NCI-H2227 (cell line): ENCODE measurements around the gene SPOCK1.

Experiments used
- DNase-seq: peaks from one replicate; lab custom pipeline; 2025; ENCODE audit not compliant: unreplicated experiment; lab: John Stamatoyannopoulos, UW

Gene SPOCK1

GRCh38 chr5:137088175-137088574 lies 411.0 kb downstream of the SPOCK1 start:
- no peak for DNase-seq

- DNase-seq, result no peak
Measured at GRCh38 chr5:137086342-137086741, 412.8 kb downstream of the SPOCK1 start.

GRCh38 chr5:137085206-137085605 lies 413.9 kb downstream of the SPOCK1 start:
- DNase-seq, result no peak

- DNase-seq, result no peak
Measured at GRCh38 chr5:137084016-137084415, 415.1 kb downstream of the SPOCK1 start.

GRCh38 chr5:137082951-137083350 lies 416.2 kb downstream of the SPOCK1 start:
- DNase-seq, result no peak

GRCh38 chr5:137078171-137078665 lies 420.9 kb downstream of the SPOCK1 start:
- DNase-seq, result no peak

GRCh38 chr5:137075163-137075970 lies 423.8 kb downstream of the SPOCK1 start:
- peak; percentile 52 for DNase-seq

GRCh38 chr5:137073189-137073588 lies 425.9 kb downstream of the SPOCK1 start:
- no peak for DNase-seq

GRCh38 chr5:137072361-137073115 lies 426.6 kb downstream of the SPOCK1 start:
- no peak for DNase-seq

GRCh38 chr5:137071931-137072330 lies 427.2 kb downstream of the SPOCK1 start:
- no peak for DNase-seq

- no peak for DNase-seq
Measured at GRCh38 chr5:137071526-137071925, 427.6 kb downstream of the SPOCK1 start.

GRCh38 chr5:137070521-137070920 lies 428.6 kb downstream of the SPOCK1 start:
- no peak for DNase-seq

- no peak for DNase-seq
Measured at GRCh38 chr5:137069358-137069757, 429.8 kb downstream of the SPOCK1 start.

GRCh38 chr5:137061382-137061781 lies 437.7 kb downstream of the SPOCK1 start:
- DNase-seq, result no peak

- DNase-seq, result no peak
Measured at GRCh38 chr5:137058089-137058488, 441.0 kb downstream of the SPOCK1 start.

GRCh38 chr5:137056676-137057075 lies 442.4 kb downstream of the SPOCK1 start:
- DNase-seq, result no peak

- DNase-seq, result no peak
Measured at GRCh38 chr5:137055271-137055872, 443.8 kb downstream of the SPOCK1 start.

GRCh38 chr5:137054792-137055191 lies 444.3 kb downstream of the SPOCK1 start:
- no peak for DNase-seq

GRCh38 chr5:137054335-137054734 lies 444.8 kb downstream of the SPOCK1 start:
- no peak for DNase-seq

- no peak for DNase-seq
Measured at GRCh38 chr5:137051161-137051560, 448.0 kb downstream of the SPOCK1 start.

GRCh38 chr5:137040641-137041340 lies 458.3 kb downstream of the SPOCK1 start:
- DNase-seq, result no peak
